Neural cell (in vitro differentiated cells): ENCODE results near the gene TFDP2. TPM values are rescaled to one million over a fixed set of nuclear protein-coding genes. Genes with fewer than 3 reads are reported as not detected.

Experiments used
- H2AFZ ChIP-seq: fragments of 200-600, 300-800 bp; sonication (generic), shearing (Covaris generic); 2 replicates; pipeline ENCODE4 v1.6.0; 2014; ENCODE audit warnings: low read depth, mild to moderate bottlenecking, antibody characterized with exemption, low read length, moderate library complexity
- H3F3A ChIP-seq: fragments of 200-600 bp; shearing (Covaris generic); 2 replicates; pipeline ENCODE4 v1.6.1; 2016; ENCODE audit warnings: mild to moderate bottlenecking, moderate library complexity, mixed read lengths, antibody characterized with exemption, low read length; ENCODE audit not compliant: insufficient read depth, poor library complexity, severe bottlenecking
- H3K27ac ChIP-seq: fragments of 200-600, 300-800 bp; sonication (generic), shearing (Covaris generic); 2 replicates; pipeline ENCODE4 v1.5.1; 2014; ENCODE audit warnings: mild to moderate bottlenecking, low read length, moderate library complexity
- H3K27me3 ChIP-seq: fragments of 300-800, 200-600 bp; sonication (generic), shearing (Covaris generic); 2 replicates; pipeline ENCODE4 v1.6.0; 2014; ENCODE audit warnings: mild to moderate bottlenecking, low read depth, low read length, moderate library complexity; ENCODE audit not compliant: insufficient read depth
- H3K36me3 ChIP-seq: fragments of 300-800, 200-600 bp; sonication (generic), shearing (Covaris generic); 2 replicates; pipeline ENCODE4 v1.5.1; 2014; ENCODE audit warnings: mild to moderate bottlenecking, antibody characterized with exemption, low read length, moderate library complexity; ENCODE audit not compliant: insufficient read depth
- H3K4me2 ChIP-seq: fragments of 300-800, 200-600 bp; sonication (generic), shearing (Covaris generic); 2 replicates; pipeline ENCODE4 v1.6.0; 2014; ENCODE audit warnings: mild to moderate bottlenecking, low read length
- H3K4me3 ChIP-seq: fragments of 300-800, 200-600 bp; sonication (generic), shearing (Covaris generic); 2 replicates; pipeline ENCODE4 v1.5.1; 2014; ENCODE audit warnings: mild to moderate bottlenecking, low read length, moderate library complexity
- H3K79me2 ChIP-seq: fragments of 200-600 bp; shearing (Covaris generic); replicated peaks from 2 replicates; pipeline ENCODE4 v1.6.0; 2014; ENCODE audit warnings: mild to moderate bottlenecking, low read length, moderate library complexity; ENCODE audit not compliant: insufficient read depth
- H3K9ac ChIP-seq: fragments of 300-800, 200-600 bp; sonication (generic), shearing (Covaris generic); 2 replicates; pipeline ENCODE4 v1.6.1; 2016; ENCODE audit warnings: mild to moderate bottlenecking, low read length, mixed read lengths
- H3K9me2 ChIP-seq: fragments of 200-600 bp; shearing (Covaris generic); 2 replicates; pipeline ENCODE4 v1.6.1; 2016; ENCODE audit warnings: mild to moderate bottlenecking, low read length, mixed read lengths; ENCODE audit not compliant: insufficient read depth
- H3K9me3 ChIP-seq: fragments of 200-600, 300-800 bp; sonication (generic), shearing (Covaris generic); 2 replicates; pipeline ENCODE4 v1.6.1; 2016; ENCODE audit warnings: mild to moderate bottlenecking, mixed run types, low read length, moderate library complexity, mixed read lengths
- H4K20me1 ChIP-seq: fragments of 200-600 bp; shearing (Covaris generic); 2 replicates; pipeline ENCODE4 v1.6.1; 2016; ENCODE audit warnings: mild to moderate bottlenecking, mixed run types; ENCODE audit not compliant: insufficient read depth
- CTCF ChIP-seq: fragments of 450-650 bp; IDR thresholded peaks from 2 replicates; pipeline ENCODE4 v1.5.1; 2014; ENCODE audit warnings: antibody characterized with exemption, mild to moderate bottlenecking, moderate library complexity; ENCODE audit not compliant: poor library complexity, severe bottlenecking
- EP300 ChIP-seq: fragments of 450-650 bp; conservative IDR thresholded peaks from 2 replicates; pipeline ENCODE4 v1.6.1; 2014; ENCODE audit warnings: antibody characterized with exemption, mild to moderate bottlenecking, moderate library complexity; ENCODE audit not compliant: poor library complexity, severe bottlenecking
- EZH2 ChIP-seq: fragments of 200-600, 300-800 bp; shearing (Covaris generic), sonication (generic); IDR thresholded peaks from 2 replicates; pipeline ENCODE4 v1.6.1; 2014; ENCODE audit warnings: antibody characterized with exemption, low read length, borderline replicate concordance, mild to moderate bottlenecking; ENCODE audit not compliant: insufficient read depth, poor library complexity, severe bottlenecking
- MXI1 ChIP-seq: fragments of 450-650 bp; conservative IDR thresholded peaks from 2 replicates; pipeline ENCODE4 v1.6.1; 2014; ENCODE audit warnings: antibody characterized with exemption, mild to moderate bottlenecking; ENCODE audit not compliant: poor library complexity, severe bottlenecking
- POLR2AphosphoS5 ChIP-seq: IDR thresholded peaks from 2 replicates; pipeline ENCODE4 v1.6.1; 2012
- RAD21 ChIP-seq: fragments of 450-650 bp; conservative IDR thresholded peaks from 2 replicates; pipeline ENCODE4 v1.6.1; 2014; ENCODE audit warnings: antibody characterized with exemption, mild to moderate bottlenecking, moderate library complexity
- REST ChIP-seq: IDR thresholded peaks from 2 replicates; pipeline ENCODE4 v1.6.1; 2012; ENCODE audit warnings: borderline replicate concordance
- SMC3 ChIP-seq: fragments of 450-650 bp; conservative IDR thresholded peaks from 2 replicates; pipeline ENCODE4 v1.6.1; 2014; ENCODE audit warnings: antibody characterized with exemption, mild to moderate bottlenecking, moderate library complexity; ENCODE audit not compliant: poor library complexity
- TAF1 ChIP-seq: IDR thresholded peaks from 2 replicates; pipeline ENCODE4 v1.6.1; 2012; ENCODE audit warnings: low read depth
- polyA plus RNA-seq: library from polyadenylated mRNA; depleted of rRNA; stranded (reverse); fragments of >200 nt; gene quantifications from 2 replicates; pipeline ENCODE4 v1.2.3, GENCODE V29; 2014

The TFDP2 gene
- polyA plus RNA-seq, 1 donor from 2014 or later: 17.0 TPM

GRCh38 chr3:141934354-141934753 is 215.0 kb downstream of the TFDP2 start:
- TF ChIP-seq EP300 (no peak), RAD21 (no peak), SMC3 (no peak), MXI1 (no peak), POLR2AphosphoS5 (no peak), REST (no peak), EZH2 (no peak), CTCF (no peak), TAF1 (no peak)
- Histone ChIP-seq H3K9me3 (no peaks in the 10 kb centered on the region), H3K27ac (no peak overlapping the region), H3K9ac (no peak overlapping the region), H3K79me2 (no peaks in the 10 kb centered on the region), H2AFZ (no peak overlapping the region), H3F3A (no peaks in the 10 kb centered on the region), H3K4me3 (no peak overlapping the region), H3K9me2 (no peaks in the 10 kb centered on the region), H3K27me3 (no peaks in the 10 kb centered on the region), H3K36me3 (no peaks in the 10 kb centered on the region), H4K20me1 (no peaks in the 10 kb centered on the region), H3K4me2 (no peak overlapping the region)

- no peaks in the 10 kb centered on the region for H4K20me1 ChIP-seq
- H3K27ac ChIP-seq: no peak overlapping the region
- H3K4me2 ChIP-seq: no peak overlapping the region
- no peaks in the 10 kb centered on the region for H3K79me2 ChIP-seq
- H3K9me3 ChIP-seq: no peaks in the 10 kb centered on the region
- no peak overlapping the region for H3K9ac ChIP-seq
- no peak overlapping the region for H3K4me3 ChIP-seq
- H3K27me3 ChIP-seq: no peaks in the 10 kb centered on the region
- no peak overlapping the region for H2AFZ ChIP-seq
- no peaks in the 10 kb centered on the region for H3K9me2 ChIP-seq
- H3F3A ChIP-seq: no peaks in the 10 kb centered on the region
- no peaks in the 10 kb centered on the region for H3K36me3 ChIP-seq
- no peak for TF ChIP-seq MXI1
- TF ChIP-seq POLR2AphosphoS5: no peak
- no peak for TF ChIP-seq REST
- TF ChIP-seq TAF1: no peak
- TF ChIP-seq EP300: no peak
Observed at GRCh38 chr3:141933421-141934300, 215.7 kb downstream of the TFDP2 start.
